Spleen (tissue), 11 donors: ENCODE results near the gene ABCD3. TPM values are rescaled to one million over a fixed set of nuclear protein-coding genes. Genes with fewer than 3 reads are reported as not detected.

Source experiments
- DNase-seq: peaks from one replicate; pipeline ENCODE4 v3.0.0-alpha.2; 2020
- H3K27ac ChIP-seq, 8 donors: fragments of 200-600 bp; sonication (generic) in 7 of 8; 1 replicate in 4 of 8; 2 replicates in 4 of 8; pipeline versions ENCODE4 v1.5.0 to v1.8.0; 2016 to 2021; ENCODE audit warnings: inconsistent platforms in 4 of 8, mild to moderate bottlenecking in 4 of 8, moderate library complexity in 1 of 8
- H3K27me3 ChIP-seq, 7 donors: fragments of 200-600 bp; sonication (generic) in 6 of 7; replicated peaks in 1 of 7; 1 replicate in 4 of 7; 2 replicates in 3 of 7; pipeline versions ENCODE4 v1.5.0 to v1.8.0; 2016 to 2021; ENCODE audit warnings: inconsistent platforms in 3 of 7, mild to moderate bottlenecking in 1 of 7
- H3K36me3 ChIP-seq, 6 donors: fragments of 200-600 bp; sonication (generic) in 5 of 6; 1 replicate in 4 of 6; 2 replicates in 2 of 6; pipeline versions ENCODE4 v1.5.0 to v1.8.0; 2016 to 2021; ENCODE audit warnings: inconsistent platforms in 2 of 6
- H3K4me1 ChIP-seq, 6 donors: fragments of 200-600 bp; sonication (generic) in 5 of 6; 1 replicate in 3 of 6; 2 replicates in 3 of 6; pipeline versions ENCODE4 v1.5.0 to v1.8.0; 2016 to 2021; ENCODE audit warnings: inconsistent platforms in 3 of 6
- H3K4me3 ChIP-seq, 8 donors: fragments of 200-600 bp; sonication (generic) in 7 of 8; 1 replicate in 4 of 8; 2 replicates in 4 of 8; pipeline versions ENCODE4 v1.5.0 to v1.8.0; 2016 to 2021; ENCODE audit warnings: inconsistent platforms in 4 of 8, mild to moderate bottlenecking in 4 of 8, moderate library complexity in 2 of 8
- H3K9me3 ChIP-seq, 8 donors: fragments of 200-600 bp; sonication (generic) in 7 of 8; 1 replicate in 4 of 8; 2 replicates in 4 of 8; pipeline versions ENCODE4 v1.5.0 to v1.8.0; 2016 to 2021; ENCODE audit warnings: inconsistent platforms in 4 of 8
- CTCF ChIP-seq, 11 experiments: fragments of 200-600 bp in 7 of 11; fragments of 450-650 bp in 4 of 11; sonication (generic) in 4 of 11; IDR thresholded peaks in 8 of 11; conservative IDR thresholded peaks in 3 of 11; 1 replicate in 7 of 11; 2 replicates in 4 of 11; pipeline versions ENCODE4 v1.4.0 to v1.8.0; 2016 to 2021; ENCODE audit warnings: antibody characterized with exemption in 11 of 11, inconsistent platforms in 4 of 11, mild to moderate bottlenecking in 1 of 11
- POLR2A ChIP-seq, 3 donors: fragments of 450-650 bp; IDR thresholded peaks; one replicate each; pipeline ENCODE4 v1.5.1; 2017; ENCODE audit warnings: antibody characterized with exemption in 3 of 3, mild to moderate bottlenecking in 1 of 3
- POLR2AphosphoS5 ChIP-seq, 3 donors: sonication (generic); formaldehyde crosslinking; IDR thresholded peaks; one replicate each; pipeline ENCODE4 v1.5.1; 2017; ENCODE audit warnings: antibody characterized with exemption in 3 of 3
- WGBS, 5 donors: extraction: QIAGEN DNeasy Blood & Tissue Kit in 3 of 5; methylation state at CpG; one replicate each; pipeline versions ENCODE4 v1.1.5 to v1.1.7; 2013 to 2018; 5-methylcytosine and 5-hydroxymethylcytosine counted together
- intact Hi-C: fragments of 100-400 bp; cut with DNase I; formaldehyde crosslinking; loops from one replicate; pipeline ENCODE4 v1.15.0; 2023; ENCODE audit warnings: low total_unique reads
- polyA plus RNA-seq, 3 donors: library from polyadenylated mRNA; stranded (reverse); fragments of 200-250 nt; gene quantifications; one replicate each; pipeline ENCODE4 v1.2.1, GENCODE V29; 2013
- total RNA-seq, 7 donors: library from RNA; depleted of rRNA in 3 of 7; stranded (reverse); fragments of >200 nt in 3 of 7; fragmentation: NEBNext Ultra II Directional in 4 of 7; extraction: Animal tissue kit (Norgen Biotek cat#: 25700) in 4 of 7; gene quantifications; one replicate each; pipeline versions ENCODE4 v1.1.0 to v1.2.1, GENCODE V29; 2016 to 2021
- donor health status: healthy with polysubstance abuse.
- donor health status: DM: no; HTN: no; CAD: no; lungs with moderate emphysema.
- donor health status: DM: no; HTN: no; CAD: no.
- donor health status: Bipolar disorder and iron deficiency.
- donor health status: healthy.
- donor health status: DM: no; HTN: no; CAD: no.
- donor health status: DM: yes; HTN: yes; CAD: no.

Gene ABCD3
- total and polyA plus RNA-seq, 10 donors: 9.1 to 30.8 (median 19.8) TPM

- Histone ChIP-seq H3K27ac (no peak overlapping the region), H3K27me3 (no peaks in the 10 kb centered on the region), H3K4me1 (no peaks in the 10 kb centered on the region), H3K4me3 (no peak overlapping the region), H3K36me3 (no peaks in the 10 kb centered on the region), H3K9me3 (no peaks in the 10 kb centered on the region)
- DNase-seq: no peak
- intact Hi-C loops: no loop called here
- 84 to 87% (median 85%) methylated on average over 11 of the region's 11 CpGs for WGBS, 5 donors
- no peak for TF ChIP-seq POLR2A (IDR thresholded peaks at IDR 0.05)
- no peak for TF ChIP-seq CTCF (IDR thresholded peaks at IDR 0.05 in 8 of 11, conservative IDR thresholded peaks at IDR 0.05 in 3 of 11)
- TF ChIP-seq POLR2AphosphoS5 (IDR thresholded peaks at IDR 0.05): no peak
Observed at GRCh38 chr1:94396356-94397010, 21.7 kb upstream of the ABCD3 start.

- DNase-seq: no peak
- Histone ChIP-seq H3K27ac (no peak overlapping the region), H3K4me1 (no peaks in the 10 kb centered on the region), H3K4me3 (no peak overlapping the region), H3K27me3 (peaks cover 0 to 3% (median 0%) of the 10 kb centered on the region in 7 donors), H3K9me3 (no peaks in the 10 kb centered on the region), H3K36me3 (no peaks in the 10 kb centered on the region)
- intact Hi-C loops: no loop called here
- WGBS, 5 donors: 89 to 95% (median 91%) methylated on average over 5 of the region's 5 CpGs
- TF ChIP-seq POLR2A (IDR thresholded peaks at IDR 0.05) (no peak), POLR2AphosphoS5 (IDR thresholded peaks at IDR 0.05) (no peak), CTCF (IDR thresholded peaks at IDR 0.05 in 8 of 11, conservative IDR thresholded peaks at IDR 0.05 in 3 of 11) (no peak)
Observed at GRCh38 chr1:94398356-94398755, 19.8 kb upstream of the ABCD3 start.

GRCh38 chr1:94399453-94399852 lies 18.7 kb upstream of the ABCD3 start:
- H3K4me1 ChIP-seq: no peaks in the 10 kb centered on the region
- intact Hi-C loops: no loop called here
- H3K27me3 ChIP-seq: peaks cover 0 to 3% (median 0%) of the 10 kb centered on the region in 7 donors
- 81 to 93% (median 86%) methylated on average over 3 of the region's 3 CpGs for WGBS, 5 donors
- H3K4me3 ChIP-seq: no peak overlapping the region
- H3K9me3 ChIP-seq: no peaks in the 10 kb centered on the region
- no peaks in the 10 kb centered on the region for H3K36me3 ChIP-seq
- TF ChIP-seq CTCF (IDR thresholded peaks at IDR 0.05 in 8 of 11, conservative IDR thresholded peaks at IDR 0.05 in 3 of 11): no peak
- no peak for TF ChIP-seq POLR2A (IDR thresholded peaks at IDR 0.05)
- TF ChIP-seq POLR2AphosphoS5 (IDR thresholded peaks at IDR 0.05): no peak
- DNase-seq: no peak
- H3K27ac ChIP-seq: no peak overlapping the region

GRCh38 chr1:94401206-94401605 lies 17.0 kb upstream of the ABCD3 start:
- no peak overlapping the region for H3K27ac ChIP-seq
- TF ChIP-seq POLR2A (IDR thresholded peaks at IDR 0.05) (no peak), POLR2AphosphoS5 (IDR thresholded peaks at IDR 0.05) (no peak), CTCF (IDR thresholded peaks at IDR 0.05 in 8 of 11, conservative IDR thresholded peaks at IDR 0.05 in 3 of 11) (no peak)
- no peaks in the 10 kb centered on the region for H3K36me3 ChIP-seq
- intact Hi-C loops: no loop called here
- DNase-seq: no peak
- H3K4me1 ChIP-seq: no peaks in the 10 kb centered on the region
- no peaks in the 10 kb centered on the region for H3K9me3 ChIP-seq
- H3K4me3 ChIP-seq: no peak overlapping the region
- 85 to 97% (median 92%) methylated on average over 4 of the region's 4 CpGs for WGBS, 5 donors
- peaks cover 0 to 3% (median 0%) of the 10 kb centered on the region in 7 donors for H3K27me3 ChIP-seq
